NB4 (cell line): ENCODE data around the gene ATP11A.

Experiments used
- CTCF ChIP-seq: IDR thresholded peaks from one replicate; pipeline ENCODE4 v1.5.1; 2012; ENCODE audit warnings: low read depth, low read length
- MYC ChIP-seq: IDR thresholded peaks from 2 replicates; pipeline ENCODE4 v1.6.1; 2011; ENCODE audit warnings: low read depth, low read length
- POLR2A ChIP-seq: IDR thresholded peaks from 2 replicates; pipeline ENCODE4 v1.6.1; 2011; ENCODE audit warnings: mild to moderate bottlenecking; ENCODE audit not compliant: insufficient read length; ENCODE audit errors: extremely low read depth

- no peak for TF ChIP-seq POLR2A
- no peak for TF ChIP-seq CTCF
- TF ChIP-seq MYC = no peak
Measured at GRCh38 chr13:112911285-112911701, 221.5 kb downstream of the ATP11A start.
